GM18868 (cell line): ENCODE results near the gene SYNE3.

Source experiments
- ATAC-seq: cut with Tn5 transposase; IDR thresholded peaks from one replicate; pipeline ENCODE4 v1.9.1; 2021; ENCODE audit warnings: mild to moderate bottlenecking, moderate library complexity; ENCODE audit not compliant: unreplicated experiment

Gene SYNE3

GRCh38 chr14:95493503-95493902 is 22.9 kb downstream of the SYNE3 start:
- no peak for ATAC-seq

GRCh38 chr14:95491936-95492608 is 24.4 kb downstream of the SYNE3 start:
- no peak for ATAC-seq

- no peak for ATAC-seq
These were observed 25.6 kb downstream of the SYNE3 start for GRCh38 chr14:95490727-95491451.

- ATAC-seq = no peak
These were observed 26.3 kb downstream of the SYNE3 start for GRCh38 chr14:95490138-95490509.

GRCh38 chr14:95489214-95490137 is 27.0 kb downstream of the SYNE3 start:
- ATAC-seq = no peak

GRCh38 chr14:95488376-95489213 is 27.9 kb downstream of the SYNE3 start:
- ATAC-seq = no peak

GRCh38 chr14:95487669-95488084 is 28.8 kb downstream of the SYNE3 start:
- no peak for ATAC-seq

- no peak for ATAC-seq
These were observed 29.4 kb downstream of the SYNE3 start for GRCh38 chr14:95486875-95487668.

GRCh38 chr14:95485222-95485819 is 31.1 kb downstream of the SYNE3 start:
- ATAC-seq = no peak

- ATAC-seq = no peak
These were observed 32.2 kb downstream of the SYNE3 start for GRCh38 chr14:95484296-95484695.

- ATAC-seq = no peak
These were observed 32.9 kb downstream of the SYNE3 start for GRCh38 chr14:95483309-95484165.

GRCh38 chr14:95482627-95483308 is 33.7 kb downstream of the SYNE3 start:
- no peak for ATAC-seq

- no peak for ATAC-seq
These were observed 34.9 kb downstream of the SYNE3 start for GRCh38 chr14:95481391-95482022.

GRCh38 chr14:95480887-95481226 is 35.6 kb downstream of the SYNE3 start:
- ATAC-seq = no peak

GRCh38 chr14:95480109-95480886 is 36.2 kb downstream of the SYNE3 start:
- ATAC-seq = no peak

GRCh38 chr14:95479494-95479893 is 37.0 kb downstream of the SYNE3 start:
- ATAC-seq = no peak

GRCh38 chr14:95478818-95479217 is 37.6 kb downstream of the SYNE3 start:
- ATAC-seq = no peak
